GM19468 (cell line): Measurements from ENCODE around the gene IQSEC2.

Source experiments
- ATAC-seq: cut with Tn5 transposase; IDR thresholded peaks from one replicate; pipeline ENCODE4 v1.9.1; 2021; ENCODE audit warnings: mild to moderate bottlenecking, moderate library complexity, moderate number of reproducible peaks; ENCODE audit not compliant: unreplicated experiment; ENCODE audit errors: extremely low read depth

Gene IQSEC2

GRCh38 chrX:53279296-53280237, 1.8 kb downstream of the IQSEC2 start:
- ATAC-seq: no peak

- no peak for ATAC-seq
Observed at GRCh38 chrX:53272808-53273337, 8.5 kb downstream of the IQSEC2 start.

GRCh38 chrX:53269536-53270107, 11.8 kb downstream of the IQSEC2 start:
- no peak for ATAC-seq

GRCh38 chrX:53268173-53268572, 13.2 kb downstream of the IQSEC2 start:
- ATAC-seq: no peak

GRCh38 chrX:53266914-53267313, 14.5 kb downstream of the IQSEC2 start:
- no peak for ATAC-seq

GRCh38 chrX:53265771-53266574, 15.4 kb downstream of the IQSEC2 start:
- ATAC-seq: no peak

- no peak for ATAC-seq
Observed at GRCh38 chrX:53263597-53264094, 17.7 kb downstream of the IQSEC2 start.

- ATAC-seq: no peak
Observed at GRCh38 chrX:53262918-53263394, 18.4 kb downstream of the IQSEC2 start.

GRCh38 chrX:53262189-53262917, 19.0 kb downstream of the IQSEC2 start:
- ATAC-seq: no peak

GRCh38 chrX:53261355-53261972, 19.9 kb downstream of the IQSEC2 start:
- no peak for ATAC-seq

- ATAC-seq: no peak
Observed at GRCh38 chrX:53260836-53261235, 20.5 kb downstream of the IQSEC2 start.

GRCh38 chrX:53257670-53258423, 23.5 kb downstream of the IQSEC2 start:
- no peak for ATAC-seq

- ATAC-seq: no peak
Observed at GRCh38 chrX:53257166-53257565, 24.2 kb downstream of the IQSEC2 start.

GRCh38 chrX:53256446-53257041, 24.8 kb downstream of the IQSEC2 start:
- no peak for ATAC-seq

GRCh38 chrX:53255738-53256191, 25.6 kb downstream of the IQSEC2 start:
- no peak for ATAC-seq

GRCh38 chrX:53254570-53255461, 26.6 kb downstream of the IQSEC2 start:
- ATAC-seq: no peak
